HG03469 (cell line): ENCODE results near the gene GAS7.

ENCODE experiments used
- ATAC-seq: cut with Tn5 transposase; IDR thresholded peaks from one replicate; pipeline ENCODE4 v1.9.1; 2021; ENCODE audit warnings: mild to moderate bottlenecking, moderate library complexity, moderate number of reproducible peaks; ENCODE audit not compliant: unreplicated experiment

GAS7 gene

GRCh38 chr17:9956474-9957131 lies 241.8 kb downstream of the GAS7 start:
- no peak for ATAC-seq

GRCh38 chr17:9953492-9953891 lies 244.9 kb downstream of the GAS7 start:
- no peak for ATAC-seq

- ATAC-seq: no peak
These were observed 246.6 kb downstream of the GAS7 start for GRCh38 chr17:9951803-9952202.

GRCh38 chr17:9948928-9949327 lies 249.5 kb downstream of the GAS7 start:
- no peak for ATAC-seq

GRCh38 chr17:9944704-9945103 lies 253.7 kb downstream of the GAS7 start:
- ATAC-seq: no peak

GRCh38 chr17:9943343-9943742 lies 255.1 kb downstream of the GAS7 start:
- ATAC-seq: no peak

- no peak for ATAC-seq
These were observed 255.5 kb downstream of the GAS7 start for GRCh38 chr17:9942885-9943284.

GRCh38 chr17:9941305-9941704 lies 257.1 kb downstream of the GAS7 start:
- no peak for ATAC-seq

- no peak for ATAC-seq
These were observed 257.6 kb downstream of the GAS7 start for GRCh38 chr17:9940841-9941240.

GRCh38 chr17:9938764-9939163 lies 259.6 kb downstream of the GAS7 start:
- ATAC-seq: no peak

- no peak for ATAC-seq
These were observed 260.5 kb downstream of the GAS7 start for GRCh38 chr17:9937901-9938300.

GRCh38 chr17:9937241-9937761 lies 261.1 kb downstream of the GAS7 start:
- ATAC-seq: no peak

GRCh38 chr17:9936095-9936494 lies 262.3 kb downstream of the GAS7 start:
- ATAC-seq: no peak

- ATAC-seq: no peak
These were observed 263.0 kb downstream of the GAS7 start for GRCh38 chr17:9935408-9935807.

- ATAC-seq: no peak
These were observed 264.1 kb downstream of the GAS7 start for GRCh38 chr17:9934331-9934730.

GRCh38 chr17:9932491-9932890 lies 265.9 kb downstream of the GAS7 start:
- ATAC-seq: no peak

GRCh38 chr17:9931144-9931741 lies 267.2 kb downstream of the GAS7 start:
- no peak for ATAC-seq

GRCh38 chr17:9929871-9930270 lies 268.5 kb downstream of the GAS7 start:
- no peak for ATAC-seq

GRCh38 chr17:9928601-9929333 lies 269.6 kb downstream of the GAS7 start:
- ATAC-seq: no peak

GRCh38 chr17:9926150-9926804 lies 272.1 kb downstream of the GAS7 start:
- ATAC-seq: no peak

GRCh38 chr17:9925457-9925856 lies 272.9 kb downstream of the GAS7 start:
- no peak for ATAC-seq
